Trophoblast cell (in vitro differentiated cells and primary cell): ENCODE measurements around the gene NABP1.
A peak's percentile ranks its signal among the peaks of the same experiment; 100 is the strongest.

Experiments used
- DNase-seq, 2 donors: peaks; one replicate each; pipeline ENCODE4 v3.0.0-alpha.2; 2016
- H2AFZ ChIP-seq: 2 replicates; pipeline ENCODE4 v1.6.1; 2013; ENCODE audit warnings: low read length, moderate library complexity, mild to moderate bottlenecking; ENCODE audit not compliant: insufficient read depth, poor library complexity
- H2AK5ac ChIP-seq: 2 replicates; pipeline ENCODE4 v1.6.1; 2013; ENCODE audit warnings: mild to moderate bottlenecking, low read length
- H2BK120ac ChIP-seq: 2 replicates; pipeline ENCODE4 v1.6.1; 2013; ENCODE audit warnings: low read length, mild to moderate bottlenecking, moderate library complexity; ENCODE audit not compliant: insufficient read depth, poor library complexity
- H2BK12ac ChIP-seq: 2 replicates; pipeline ENCODE4 v1.6.1; 2013; ENCODE audit warnings: mild to moderate bottlenecking, low read length, moderate library complexity
- H2BK5ac ChIP-seq: 2 replicates; pipeline ENCODE4 v1.6.1; 2013; ENCODE audit warnings: low read length, low read depth, moderate library complexity, mild to moderate bottlenecking; ENCODE audit not compliant: poor library complexity
- H3K14ac ChIP-seq: 2 replicates; pipeline ENCODE4 v1.6.1; 2013; ENCODE audit warnings: mild to moderate bottlenecking, low read length
- H3K18ac ChIP-seq: 2 replicates; pipeline ENCODE4 v1.6.1; 2013; ENCODE audit warnings: mild to moderate bottlenecking, low read length
- H3K23ac ChIP-seq: 2 replicates; pipeline ENCODE4 v1.6.1; 2013; ENCODE audit warnings: low read length
- H3K27ac ChIP-seq: 2 replicates; pipeline ENCODE4 v1.5.1; 2013; ENCODE audit warnings: low read depth, mild to moderate bottlenecking, inconsistent platforms, low read length, moderate library complexity
- H3K27me3 ChIP-seq: 2 replicates; pipeline ENCODE4 v1.6.1; 2013; ENCODE audit warnings: inconsistent platforms, mild to moderate bottlenecking, low read length, moderate library complexity; ENCODE audit not compliant: insufficient read depth
- H3K36me3 ChIP-seq, 2 experiments: 1 replicate in 1 of 2; 2 replicates in 1 of 2; pipeline ENCODE4 v1.6.1; 2013; ENCODE audit warnings: low read length in 2 of 2, mild to moderate bottlenecking in 2 of 2, moderate library complexity in 1 of 2; ENCODE audit not compliant: insufficient read depth in 2 of 2, control insufficient read depth in 1 of 2
- H3K4ac ChIP-seq: 2 replicates; pipeline ENCODE4 v1.6.1; 2013; ENCODE audit warnings: low read depth, mild to moderate bottlenecking, low read length, moderate library complexity
- H3K4me1 ChIP-seq, 2 experiments: 1 replicate in 1 of 2; 2 replicates in 1 of 2; pipeline ENCODE4 v1.6.1; 2013; ENCODE audit warnings: low read length in 2 of 2, mild to moderate bottlenecking in 2 of 2, moderate library complexity in 1 of 2; ENCODE audit not compliant: insufficient read depth in 2 of 2, control insufficient read depth in 1 of 2
- H3K4me2 ChIP-seq: 2 replicates; pipeline ENCODE4 v1.6.1; 2013; ENCODE audit warnings: inconsistent platforms, mild to moderate bottlenecking, low read length, moderate library complexity
- H3K4me3 ChIP-seq: 2 replicates; pipeline ENCODE4 v1.5.1; 2013; ENCODE audit warnings: mild to moderate bottlenecking, low read depth, low read length, inconsistent platforms
- H3K79me1 ChIP-seq: one replicate; pipeline ENCODE4 v1.6.1; 2013; ENCODE audit warnings: low read length
- H3K79me2 ChIP-seq: 2 replicates; pipeline ENCODE4 v1.6.1; 2013; ENCODE audit warnings: low read length, mild to moderate bottlenecking; ENCODE audit not compliant: control insufficient read depth, insufficient read depth, poor library complexity
- H3K9ac ChIP-seq: 2 replicates; pipeline ENCODE4 v1.6.1; 2013; ENCODE audit warnings: mild to moderate bottlenecking, low read length
- H3K9me3 ChIP-seq: 2 replicates; pipeline ENCODE4 v1.6.1; 2013; ENCODE audit warnings: low read depth, mild to moderate bottlenecking, control low read depth, inconsistent platforms, low read length; ENCODE audit not compliant: insufficient read depth
- H4K12ac ChIP-seq: 2 replicates; pipeline ENCODE4 v1.6.1; 2013; ENCODE audit warnings: low read depth, mild to moderate bottlenecking, low read length, moderate library complexity
- H4K8ac ChIP-seq: 2 replicates; pipeline ENCODE4 v1.6.1; 2013; ENCODE audit warnings: low read depth, mild to moderate bottlenecking, low read length, moderate library complexity
- H4K91ac ChIP-seq: one replicate; pipeline ENCODE4 v1.6.1; 2013; ENCODE audit warnings: low read depth, mild to moderate bottlenecking, low read length, moderate library complexity
- WGBS: extraction: QIAGEN DNeasy Blood & Tissue Kit; methylation state at CpG from one replicate; pipeline ENCODE4 v1.1.7; 2013; ENCODE audit warnings: missing lambda C conversion rate; ENCODE audit not compliant: insufficient read length, insufficient coverage; ENCODE audit errors: extremely low coverage; 5-methylcytosine and 5-hydroxymethylcytosine counted together

Gene NABP1

GRCh38 chr2:191691016-191691735, 13.2 kb downstream of the NABP1 start:
- H3K18ac ChIP-seq: no peak overlapping the region
- no peak overlapping the region for H4K12ac ChIP-seq
- H3K79me1 ChIP-seq: no peaks in the 10 kb centered on the region
- no peak overlapping the region for H2BK120ac ChIP-seq
- H3K9me3 ChIP-seq: no peaks in the 10 kb centered on the region
- H2AK5ac ChIP-seq: no peak overlapping the region
- H4K91ac ChIP-seq: no peak overlapping the region
- H3K27me3 ChIP-seq: no peaks in the 10 kb centered on the region
- no peak overlapping the region for H2AFZ ChIP-seq
- no peak overlapping the region for H4K8ac ChIP-seq
- H3K79me2 ChIP-seq: no peaks in the 10 kb centered on the region
- H2BK5ac ChIP-seq: no peak overlapping the region
- peaks cover 0 to 2% of the 10 kb centered on the region in 2 experiments for H3K4me1 ChIP-seq
- no peak overlapping the region for H2BK12ac ChIP-seq
- peak; percentile 87 for DNase-seq
- H3K27ac ChIP-seq: peak overlapping the region; percentile 4
- H3K4ac ChIP-seq: no peak overlapping the region
- no peak overlapping the region for H3K23ac ChIP-seq
- no peak overlapping the region for H3K9ac ChIP-seq
- peaks cover 2 to 4% of the 10 kb centered on the region in 2 experiments for H3K36me3 ChIP-seq
- no peak overlapping the region for H3K14ac ChIP-seq
- H3K4me2 ChIP-seq: no peak overlapping the region
- WGBS: no CpG with 5 or more reads among the region's 5 CpGs
- H3K4me3 ChIP-seq: no peak overlapping the region

GRCh38 chr2:191691898-191692297, 14.0 kb downstream of the NABP1 start:
- no peak overlapping the region for H2BK5ac ChIP-seq
- no peak overlapping the region for H4K8ac ChIP-seq
- H3K4me1 ChIP-seq: peaks cover 0 to 2% of the 10 kb centered on the region in 2 experiments
- no peak overlapping the region for H2BK120ac ChIP-seq
- H4K12ac ChIP-seq: no peak overlapping the region
- no peak overlapping the region for H3K4me2 ChIP-seq
- no peaks in the 10 kb centered on the region for H3K79me2 ChIP-seq
- no peaks in the 10 kb centered on the region for H3K79me1 ChIP-seq
- no peak overlapping the region for H3K4me3 ChIP-seq
- no peak overlapping the region for H3K9ac ChIP-seq
- H3K36me3 ChIP-seq: peaks cover 2 to 4% of the 10 kb centered on the region in 2 experiments
- H4K91ac ChIP-seq: no peak overlapping the region
- H3K27me3 ChIP-seq: no peaks in the 10 kb centered on the region
- no CpG with 5 or more reads among the region's 4 CpGs for WGBS
- H3K9me3 ChIP-seq: no peaks in the 10 kb centered on the region
- no peak overlapping the region for H2AFZ ChIP-seq
- H3K4ac ChIP-seq: no peak overlapping the region
- no peak overlapping the region for H2AK5ac ChIP-seq
- H3K23ac ChIP-seq: no peak overlapping the region
- no peak overlapping the region for H3K18ac ChIP-seq
- H3K27ac ChIP-seq: no peak overlapping the region
- no peak overlapping the region for H3K14ac ChIP-seq
- DNase-seq: peak; percentile 39 to 71
- peak overlapping the region; percentile 80 for H2BK12ac ChIP-seq

- Histone ChIP-seq H3K9ac (no peak overlapping the region), H3K4me1 (peaks cover 0 to 2% of the 10 kb centered on the region in 2 experiments), H2BK12ac (no peak overlapping the region), H3K18ac (no peak overlapping the region), H3K9me3 (no peaks in the 10 kb centered on the region), H3K79me2 (no peaks in the 10 kb centered on the region), H2BK5ac (no peak overlapping the region), H2BK120ac (no peak overlapping the region), H3K23ac (no peak overlapping the region), H3K14ac (no peak overlapping the region), H3K4me2 (no peak overlapping the region), H4K91ac (no peak overlapping the region), H3K79me1 (no peaks in the 10 kb centered on the region), H4K8ac (no peak overlapping the region), H3K4ac (no peak overlapping the region), H3K4me3 (no peak overlapping the region), H3K27me3 (no peaks in the 10 kb centered on the region), H3K27ac (no peak overlapping the region), H3K36me3 (peaks cover 2 to 4% of the 10 kb centered on the region in 2 experiments), H2AFZ (no peak overlapping the region), H2AK5ac (no peak overlapping the region), H4K12ac (no peak overlapping the region)
- WGBS: no CpG with 5 or more reads among the region's 6 CpGs
- peak; percentile 71 to 96 for DNase-seq
Measured at GRCh38 chr2:191692502-191693115, 14.7 kb downstream of the NABP1 start.

DNA sequence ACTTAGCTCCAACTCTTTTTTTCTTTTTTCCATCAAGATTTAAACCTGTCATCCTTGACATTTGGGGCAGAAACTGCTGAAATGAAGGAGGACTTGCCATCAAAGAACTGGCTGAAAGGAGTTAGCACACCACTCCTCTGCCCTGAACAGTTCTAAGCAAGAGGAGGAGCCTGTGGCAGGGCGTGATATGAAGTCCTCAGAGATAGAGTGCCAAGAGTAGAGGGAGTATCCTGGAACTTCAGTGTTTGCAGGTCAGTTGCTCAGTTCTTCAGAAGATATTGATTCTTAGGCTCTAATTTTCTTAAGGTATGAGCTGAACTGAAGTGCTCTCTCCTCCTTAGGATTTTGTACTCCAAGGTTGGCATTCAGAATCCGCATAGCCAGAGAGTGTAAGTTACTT, 15.2 kb downstream of the NABP1 start:
- WGBS: no CpG with 5 or more reads among the region's 2 CpGs
- Histone ChIP-seq H3K4me3 (no peak overlapping the region), H3K9me3 (no peaks in the 10 kb centered on the region), H3K4me2 (no peak overlapping the region), H3K27ac (no peak overlapping the region), H2AFZ (no peak overlapping the region), H4K12ac (no peak overlapping the region), H4K8ac (no peak overlapping the region), H3K79me2 (no peaks in the 10 kb centered on the region), H2BK12ac (no peak overlapping the region), H4K91ac (no peak overlapping the region), H3K14ac (no peak overlapping the region), H3K36me3 (no peaks in the 10 kb centered on the region), H2AK5ac (no peak overlapping the region), H3K9ac (no peak overlapping the region), H3K23ac (no peak overlapping the region), H3K4ac (no peak overlapping the region), H3K18ac (no peak overlapping the region), H3K27me3 (no peaks in the 10 kb centered on the region), H3K79me1 (no peaks in the 10 kb centered on the region), H2BK120ac (no peak overlapping the region), H3K4me1 (no peaks in the 10 kb centered on the region), H2BK5ac (peak overlapping the region; percentile 56)
- DNase-seq: no peak
